HFFc6 (cell line): ENCODE data around the gene FLNA. TPM values are rescaled to one million over a fixed set of nuclear protein-coding genes. Genes with fewer than 3 reads are reported as not detected.

Experiments
- DNase-seq: peaks from one replicate; pipeline ENCODE4 v3.0.0-alpha.2; 2018
- H3K27ac Mint-ChIP-seq: 2 replicates; pipeline ENCODE4 v1.8.0; 2020; ENCODE audit warnings: mild to moderate bottlenecking, mixed read lengths
- H3K27me3 Mint-ChIP-seq: 2 replicates; pipeline ENCODE4 v1.8.0; 2021; ENCODE audit warnings: mild to moderate bottlenecking, moderate library complexity, mixed read lengths; ENCODE audit not compliant: insufficient read depth
- H3K36me3 Mint-ChIP-seq: 2 replicates; pipeline ENCODE4 v1.8.0; 2021; ENCODE audit warnings: low read depth, mixed read lengths
- H3K4me1 Mint-ChIP-seq: 2 replicates; pipeline ENCODE4 v1.8.0; 2020; ENCODE audit warnings: low read depth, mixed read lengths
- H3K4me3 Mint-ChIP-seq: 2 replicates; pipeline ENCODE4 v1.8.0; 2020; ENCODE audit warnings: mild to moderate bottlenecking, moderate library complexity, mixed read lengths
- H3K9me3 Mint-ChIP-seq: 2 replicates; pipeline ENCODE4 v1.8.0; 2020; ENCODE audit warnings: mild to moderate bottlenecking, mixed read lengths
- CTCF ChIP-seq: fragments of 200-600 bp; sonication (generic); IDR thresholded peaks from 2 replicates; pipeline ENCODE4 v1.5.0; 2021; ENCODE audit warnings: antibody characterized with exemption, mild to moderate bottlenecking
- total RNA-seq, 6 experiments: library from RNA; stranded (reverse); fragmentation: NEBNext Ultra II Directional; extraction: Animal tissue kit (Norgen Biotek cat#: 25700); gene quantifications; 2 replicates in 1 of 6; 3 replicates in 5 of 6; pipeline ENCODE4 v1.2.3, GENCODE V29; 2021

Gene FLNA
- total RNA-seq, 6 experiments from 2014 or later: 2,260 to 2,886 (median 2,666) TPM

- TF ChIP-seq CTCF: no peak
- Mint-ChIP-seq H3K27me3 (peaks cover 34% of the 10 kb centered on the region), H3K36me3 (peaks cover 11% of the 10 kb centered on the region), H3K27ac (no peak overlapping the region), H3K9me3 (peaks cover 15% of the 10 kb centered on the region), H3K4me3 (no peak overlapping the region), H3K4me1 (peaks cover 17% of the 10 kb centered on the region)
- DNase-seq: no peak
Observed at GRCh38 chrX:154404625-154405192, 30.3 kb upstream of the FLNA start.

- no peak for DNase-seq
- H3K27ac Mint-ChIP-seq: peak overlapping the region; percentile 7; the same call in 1 of the 2 replicates
- H3K27me3 Mint-ChIP-seq: peaks cover 43% of the 10 kb centered on the region
- H3K36me3 Mint-ChIP-seq: peaks cover 19% of the 10 kb centered on the region
- TF ChIP-seq CTCF: no peak
- peaks cover 23% of the 10 kb centered on the region for H3K9me3 Mint-ChIP-seq
- peaks cover 15% of the 10 kb centered on the region for H3K4me1 Mint-ChIP-seq
- no peak overlapping the region for H3K4me3 Mint-ChIP-seq
Observed at GRCh38 chrX:154403858-154404257, 29.4 kb upstream of the FLNA start.

- DNase-seq: no peak
- H3K36me3 Mint-ChIP-seq: peaks cover 22% of the 10 kb centered on the region
- peak overlapping the region; percentile 99 for H3K27ac Mint-ChIP-seq
- TF ChIP-seq CTCF: no peak
- peaks cover 49% of the 10 kb centered on the region for H3K27me3 Mint-ChIP-seq
- H3K4me3 Mint-ChIP-seq: no peak overlapping the region; the same call in 1 of the 2 replicates
- H3K4me1 Mint-ChIP-seq: peaks cover 8% of the 10 kb centered on the region
- peaks cover 30% of the 10 kb centered on the region for H3K9me3 Mint-ChIP-seq
Observed at GRCh38 chrX:154403192-154403591, 28.8 kb upstream of the FLNA start.

- H3K27ac Mint-ChIP-seq: peak overlapping the region; percentile 99
- no peak overlapping the region for H3K4me3 Mint-ChIP-seq
- TF ChIP-seq CTCF: no peak
- H3K36me3 Mint-ChIP-seq: peaks cover 23% of the 10 kb centered on the region
- no peak for DNase-seq
- peaks cover 51% of the 10 kb centered on the region for H3K27me3 Mint-ChIP-seq
- peaks cover 6% of the 10 kb centered on the region; the same call in 1 of the 2 replicates for H3K4me1 Mint-ChIP-seq
- H3K9me3 Mint-ChIP-seq: peaks cover 31% of the 10 kb centered on the region
Observed at GRCh38 chrX:154402622-154403127, 28.2 kb upstream of the FLNA start.

- peak; percentile 53 for DNase-seq
- Mint-ChIP-seq H3K36me3 (peaks cover 23% of the 10 kb centered on the region), H3K9me3 (peaks cover 31% of the 10 kb centered on the region), H3K4me1 (peaks cover 6% of the 10 kb centered on the region; the same call in 1 of the 2 replicates), H3K4me3 (peak overlapping the region; percentile 98; the same call in 1 of the 2 replicates), H3K27ac (peak overlapping the region; percentile 99), H3K27me3 (peaks cover 51% of the 10 kb centered on the region)
- no peak for TF ChIP-seq CTCF
Observed at GRCh38 chrX:154401918-154402621, 27.6 kb upstream of the FLNA start.
